Fibroblast of the aortic adventitia (primary cell): Measurements from ENCODE around the gene UVRAG. TPM values are rescaled to one million over a fixed set of nuclear protein-coding genes. Genes with fewer than 3 reads are reported as not detected.

Experiments used
- DNase-seq: peaks from one replicate; pipeline ENCODE4 v3.0.0-alpha.2; 2010; ENCODE audit warnings: low read depth
- H3K4me3 ChIP-seq: 2 replicates; pipeline ENCODE4 v1.5.1; 2011; ENCODE audit warnings: low read depth, mild to moderate bottlenecking, control low read depth, low read length, moderate library complexity
- total RNA-seq: library from RNA; depleted of rRNA; stranded (reverse); fragments of >200 nt; gene quantifications from 2 replicates; pipeline ENCODE4 v1.2.3, GENCODE V29; 2012; ENCODE audit warnings: low replicate concordance
- TF ChIP-seq, protein P1 (sequence below): IDR thresholded peaks from 2 replicates; pipeline ENCODE4 v1.5.1; 2011; ENCODE audit warnings: mild to moderate bottlenecking, low read length, control low read depth, inconsistent platforms; ENCODE audit not compliant: insufficient read depth

UVRAG gene
- total RNA-seq, 1 donor, result 21.6 TPM

DNA sequence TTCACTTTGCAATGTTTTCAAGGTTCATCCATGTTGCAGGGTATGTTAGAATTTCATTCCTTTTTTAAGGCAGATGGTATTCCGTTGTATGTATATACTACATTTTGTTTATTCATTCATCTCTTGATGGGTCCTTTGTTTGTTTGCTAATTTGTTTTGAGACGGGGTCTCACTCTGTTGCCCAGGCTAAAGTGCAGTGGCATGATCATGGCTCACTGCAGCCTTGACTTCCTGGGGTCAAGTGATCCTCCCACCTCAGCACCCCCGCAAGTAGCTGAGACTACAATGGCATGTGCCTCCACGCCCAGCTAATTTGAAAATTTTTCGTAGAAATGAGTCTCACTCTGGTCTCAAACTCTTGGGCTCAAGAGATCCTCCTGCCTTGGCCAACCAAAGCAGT, 6.2 kb downstream of the UVRAG start:
- H3K4me3 ChIP-seq, result no peak overlapping the region
- TF ChIP-seq, protein P1, sequence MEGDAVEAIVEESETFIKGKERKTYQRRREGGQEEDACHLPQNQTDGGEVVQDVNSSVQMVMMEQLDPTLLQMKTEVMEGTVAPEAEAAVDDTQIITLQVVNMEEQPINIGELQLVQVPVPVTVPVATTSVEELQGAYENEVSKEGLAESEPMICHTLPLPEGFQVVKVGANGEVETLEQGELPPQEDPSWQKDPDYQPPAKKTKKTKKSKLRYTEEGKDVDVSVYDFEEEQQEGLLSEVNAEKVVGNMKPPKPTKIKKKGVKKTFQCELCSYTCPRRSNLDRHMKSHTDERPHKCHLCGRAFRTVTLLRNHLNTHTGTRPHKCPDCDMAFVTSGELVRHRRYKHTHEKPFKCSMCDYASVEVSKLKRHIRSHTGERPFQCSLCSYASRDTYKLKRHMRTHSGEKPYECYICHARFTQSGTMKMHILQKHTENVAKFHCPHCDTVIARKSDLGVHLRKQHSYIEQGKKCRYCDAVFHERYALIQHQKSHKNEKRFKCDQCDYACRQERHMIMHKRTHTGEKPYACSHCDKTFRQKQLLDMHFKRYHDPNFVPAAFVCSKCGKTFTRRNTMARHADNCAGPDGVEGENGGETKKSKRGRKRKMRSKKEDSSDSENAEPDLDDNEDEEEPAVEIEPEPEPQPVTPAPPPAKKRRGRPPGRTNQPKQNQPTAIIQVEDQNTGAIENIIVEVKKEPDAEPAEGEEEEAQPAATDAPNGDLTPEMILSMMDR, result no peak
- no peak for DNase-seq

DNA sequence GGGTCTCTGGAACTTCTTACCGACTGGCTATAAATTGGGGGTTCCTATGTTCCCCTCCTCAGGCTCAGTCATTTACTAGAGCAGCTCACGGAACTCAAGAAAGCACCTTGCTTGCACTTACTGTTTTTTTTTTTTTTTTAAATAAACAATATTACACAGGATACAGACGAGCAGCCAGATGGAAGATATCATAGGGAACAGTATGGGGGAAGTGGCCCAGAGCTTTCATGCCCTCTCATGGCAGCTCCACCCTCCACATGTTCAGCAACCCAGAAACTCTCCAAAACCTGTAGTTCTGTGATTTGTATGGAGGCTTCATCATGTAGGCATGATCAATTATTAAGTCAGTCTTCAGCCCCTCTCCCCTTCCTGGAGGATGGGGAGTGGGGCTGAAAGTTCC, 7.5 kb downstream of the UVRAG start:
- DNase-seq, result no peak
- TF ChIP-seq, protein P1, result no peak
- no peak overlapping the region for H3K4me3 ChIP-seq

DNA sequence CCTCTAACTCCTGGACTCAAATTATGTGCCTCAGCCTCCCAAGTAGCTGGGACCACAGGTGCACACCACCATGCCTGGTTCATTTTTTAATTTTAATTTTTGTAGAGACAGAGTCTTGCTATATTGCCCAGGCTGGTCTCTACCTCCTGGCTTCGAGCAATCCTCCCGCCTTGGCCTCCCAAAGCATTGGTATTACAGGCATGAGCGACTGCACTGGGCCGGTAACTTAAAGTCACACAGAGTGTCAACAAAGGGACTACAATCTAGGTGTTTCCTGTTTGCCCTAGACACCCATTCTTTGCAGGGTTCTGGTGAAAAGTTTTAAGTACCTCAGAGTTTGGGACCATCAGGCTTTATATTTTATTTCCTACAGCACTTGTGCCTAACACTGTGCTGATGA, 8.4 kb downstream of the UVRAG start:
- DNase-seq, result no peak
- H3K4me3 ChIP-seq, result no peak overlapping the region
- TF ChIP-seq, protein P1, result no peak

DNA sequence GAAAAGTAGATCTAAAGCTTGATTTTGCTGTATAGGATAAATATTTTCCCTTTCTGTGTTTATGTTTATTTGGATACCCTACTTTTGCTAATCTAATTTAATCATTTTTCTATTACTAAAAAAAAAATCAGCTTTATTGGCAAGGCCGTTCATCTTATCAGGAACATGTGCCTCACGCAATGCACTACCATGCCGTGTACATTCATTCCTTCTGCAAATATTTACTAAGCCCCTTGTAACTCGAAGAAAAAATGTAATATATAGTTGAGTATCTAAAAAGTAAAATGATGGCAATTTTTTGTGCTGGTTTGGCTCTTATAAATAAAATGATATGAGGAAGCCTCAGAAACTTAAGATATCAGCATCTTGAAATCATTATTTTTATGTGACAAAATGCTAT, 8.9 kb downstream of the UVRAG start:
- peak; percentile 41 for DNase-seq
- no peak overlapping the region for H3K4me3 ChIP-seq

DNA sequence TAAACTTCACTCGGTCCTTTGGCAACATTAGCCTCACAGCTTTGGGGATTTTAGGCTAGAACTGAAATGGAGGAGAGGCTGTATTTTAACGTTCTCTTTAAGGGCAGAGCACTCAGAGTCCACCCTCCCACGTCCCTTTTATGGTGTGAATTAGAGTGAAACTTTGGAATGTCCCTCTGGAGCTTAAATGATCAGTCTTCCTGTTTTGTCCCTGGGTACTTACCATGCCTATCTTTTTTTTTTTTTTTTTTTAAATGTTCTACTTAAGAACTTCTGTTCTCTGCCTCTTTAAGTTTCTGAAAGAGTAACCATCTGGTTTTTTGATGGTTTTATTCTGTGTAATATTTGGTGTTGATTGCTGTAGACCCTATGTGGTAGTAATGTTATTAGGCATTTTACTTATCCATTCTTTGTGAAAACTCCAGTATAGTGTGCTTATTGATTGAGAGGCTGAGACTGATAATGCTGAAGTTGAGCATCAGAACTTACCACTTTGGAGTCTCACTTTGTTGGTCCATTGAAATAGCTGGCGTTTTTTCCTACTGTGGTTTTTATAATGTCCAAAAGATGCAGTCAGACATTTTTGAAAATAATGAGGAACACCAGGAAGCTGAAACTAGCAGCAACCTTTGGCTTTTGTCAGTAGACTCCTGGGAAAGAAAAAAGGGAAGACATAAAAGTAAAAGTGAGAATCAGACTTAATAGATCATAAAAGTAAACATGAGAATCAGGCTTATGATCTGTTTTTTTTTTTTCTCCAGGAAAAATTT, 11.6 kb downstream of the UVRAG start:
- DNase-seq, result peak; percentile 68
- TF ChIP-seq, protein P1, result no peak
- H3K4me3 ChIP-seq, result no peak overlapping the region

More for the DNA sequence above, 8.9 kb downstream of the UVRAG start:
- TF ChIP-seq, protein P1, result no peak

DNA sequence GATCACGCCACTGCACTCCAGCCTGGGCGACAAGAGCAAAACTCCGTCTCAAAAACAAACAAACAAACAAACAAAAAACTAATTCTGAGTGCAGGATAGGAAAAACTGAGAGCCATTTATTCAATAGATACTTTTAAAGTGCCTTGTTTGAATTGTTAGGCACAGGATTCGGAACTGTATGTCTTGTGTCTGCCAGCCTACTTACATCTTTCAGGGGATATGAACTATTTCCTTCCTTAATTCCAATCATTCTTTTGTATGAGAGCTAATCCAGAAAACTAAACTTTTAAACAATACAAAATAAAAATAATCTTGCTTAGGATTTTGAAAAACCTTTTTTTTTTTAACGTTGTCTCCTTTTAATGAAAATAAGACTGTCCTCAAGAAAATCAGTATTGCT, 12.6 kb downstream of the UVRAG start:
- H3K4me3 ChIP-seq, result no peak overlapping the region
- TF ChIP-seq, protein P1, result no peak
- peak; percentile 52 for DNase-seq
